SU-DHL-6 (cell line): ENCODE data around the gene TMEM18.

Experiments used
- H2AFZ ChIP-seq: fragments of 200-600 bp; sonication (generic); 2 replicates; pipeline ENCODE4 v1.6.1; 2014; ENCODE audit warnings: low read depth, mild to moderate bottlenecking, moderate library complexity, mixed read lengths, antibody characterized with exemption, low read length; ENCODE audit not compliant: severe bottlenecking
- H3F3A ChIP-seq: fragments of 200-600 bp; shearing (Covaris generic); 2 replicates; pipeline ENCODE4 v1.6.0; 2016; ENCODE audit warnings: antibody characterized with exemption, mild to moderate bottlenecking; ENCODE audit not compliant: insufficient read depth
- H3K27ac ChIP-seq: fragments of 200-600 bp; sonication (generic); 2 replicates; pipeline ENCODE4 v1.5.1; 2016; ENCODE audit warnings: low read depth, mild to moderate bottlenecking, low read length, moderate library complexity, mixed read lengths
- H3K27me3 ChIP-seq: fragments of 200-600 bp; sonication (generic), shearing (Covaris generic); 2 replicates; pipeline ENCODE4 v1.6.0; 2014; ENCODE audit warnings: mild to moderate bottlenecking, low read length
- H3K36me3 ChIP-seq: fragments of 200-600 bp; sonication (generic); 2 replicates; pipeline ENCODE4 v1.6.1; 2014; ENCODE audit warnings: mild to moderate bottlenecking, low read length, mixed read lengths
- H3K4me2 ChIP-seq: fragments of 300-600, 200-600 bp; shearing (Covaris generic), sonication (generic); 2 replicates; pipeline ENCODE4 v1.6.0; 2014; ENCODE audit warnings: low read length, low read depth, mild to moderate bottlenecking; ENCODE audit not compliant: poor library complexity, severe bottlenecking
- H3K4me3 ChIP-seq: fragments of 200-600 bp; sonication (generic); 2 replicates; pipeline ENCODE4 v1.5.1; 2014; ENCODE audit warnings: antibody characterized with exemption, low read length, mild to moderate bottlenecking, mixed read lengths; ENCODE audit not compliant: insufficient read depth, poor library complexity, severe bottlenecking
- H3K79me2 ChIP-seq: fragments of 200-600 bp; sonication (generic); 2 replicates; pipeline ENCODE4 v1.6.1; 2014; ENCODE audit warnings: mild to moderate bottlenecking, low read length, moderate library complexity; ENCODE audit not compliant: insufficient read depth
- H3K9ac ChIP-seq: fragments of 200-600 bp; sonication (generic); 2 replicates; pipeline ENCODE4 v1.7.0; 2014; ENCODE audit warnings: mild to moderate bottlenecking, low read length
- H3K9me2 ChIP-seq: fragments of 200-600 bp; sonication (generic); replicated peaks from 2 replicates; pipeline ENCODE4 v1.6.1; 2014; ENCODE audit warnings: low read length; ENCODE audit not compliant: insufficient read depth
- H3K9me3 ChIP-seq: fragments of 200-600 bp; sonication (generic); 2 replicates; pipeline ENCODE4 v1.6.1; 2014; ENCODE audit warnings: low read length, mixed read lengths; ENCODE audit not compliant: insufficient read depth
- H4K20me1 ChIP-seq: fragments of 200-600 bp; sonication (generic); 2 replicates; pipeline ENCODE4 v1.6.1; 2014; ENCODE audit warnings: low read depth, mild to moderate bottlenecking, antibody characterized with exemption, low read length, moderate library complexity, mixed read lengths
- EZH2phosphoT487 ChIP-seq: fragments of 200-600 bp; sonication (generic), shearing (Covaris generic); conservative IDR thresholded peaks from 2 replicates; pipeline ENCODE4 v1.6.1; 2018; ENCODE audit warnings: mild to moderate bottlenecking, antibody characterized with exemption, low read length, moderate library complexity, mixed read lengths
- TF ChIP-seq, protein P1 (sequence below): fragments of 200-600 bp; sonication (generic); IDR thresholded peaks from one replicate; pipeline ENCODE4 v1.5.1; 2017; ENCODE audit warnings: antibody characterized with exemption, mild to moderate bottlenecking, low read length, moderate library complexity; ENCODE audit not compliant: insufficient read depth, poor library complexity, severe bottlenecking

The TMEM18 gene

DNA sequence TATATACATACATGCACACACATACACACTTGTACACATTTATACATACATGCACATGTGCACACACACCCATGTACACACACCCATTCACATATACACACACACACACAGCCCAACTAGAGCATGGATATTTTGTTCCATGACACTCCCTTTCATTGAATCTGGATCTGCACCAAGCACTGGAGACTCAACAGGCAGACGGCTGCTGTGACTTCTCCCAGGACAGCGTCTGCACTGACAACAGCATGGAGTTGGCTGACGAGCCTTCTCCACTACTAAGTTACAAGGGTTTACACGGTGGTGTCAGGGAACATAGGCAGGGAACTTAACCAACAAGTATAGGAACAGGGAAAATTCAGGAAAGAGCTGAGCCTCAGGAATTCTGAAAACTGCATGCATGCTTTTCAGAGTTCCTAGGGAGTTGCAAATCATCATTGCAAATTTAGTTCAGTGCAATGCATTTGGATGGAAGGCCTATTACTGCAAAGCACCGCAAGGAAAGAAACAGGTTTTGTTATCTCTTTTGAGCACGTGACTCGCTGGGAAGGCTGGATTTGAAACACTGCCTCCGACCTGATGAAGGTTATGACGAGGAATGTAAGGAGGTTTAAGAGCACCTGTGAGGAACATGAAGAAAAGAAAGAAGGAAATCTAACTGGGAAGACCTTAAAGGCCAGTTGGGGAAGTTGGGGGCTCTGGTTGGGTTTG is 35.9 kb downstream of the TMEM18 start:
- Histone ChIP-seq H3K4me3 (no peak overlapping the region), H2AFZ (no peak overlapping the region), H3K27ac (no peak overlapping the region), H3K36me3 (no peaks in the 10 kb centered on the region), H3K27me3 (no peaks in the 10 kb centered on the region), H3K9me3 (no peaks in the 10 kb centered on the region), H3K9ac (no peak overlapping the region), H4K20me1 (no peaks in the 10 kb centered on the region), H3K9me2 (no peaks in the 10 kb centered on the region), H3K79me2 (no peaks in the 10 kb centered on the region), H3K4me2 (no peak overlapping the region), H3F3A (no peaks in the 10 kb centered on the region)
- no peak for TF ChIP-seq EZH2phosphoT487
- TF ChIP-seq, protein P1, sequence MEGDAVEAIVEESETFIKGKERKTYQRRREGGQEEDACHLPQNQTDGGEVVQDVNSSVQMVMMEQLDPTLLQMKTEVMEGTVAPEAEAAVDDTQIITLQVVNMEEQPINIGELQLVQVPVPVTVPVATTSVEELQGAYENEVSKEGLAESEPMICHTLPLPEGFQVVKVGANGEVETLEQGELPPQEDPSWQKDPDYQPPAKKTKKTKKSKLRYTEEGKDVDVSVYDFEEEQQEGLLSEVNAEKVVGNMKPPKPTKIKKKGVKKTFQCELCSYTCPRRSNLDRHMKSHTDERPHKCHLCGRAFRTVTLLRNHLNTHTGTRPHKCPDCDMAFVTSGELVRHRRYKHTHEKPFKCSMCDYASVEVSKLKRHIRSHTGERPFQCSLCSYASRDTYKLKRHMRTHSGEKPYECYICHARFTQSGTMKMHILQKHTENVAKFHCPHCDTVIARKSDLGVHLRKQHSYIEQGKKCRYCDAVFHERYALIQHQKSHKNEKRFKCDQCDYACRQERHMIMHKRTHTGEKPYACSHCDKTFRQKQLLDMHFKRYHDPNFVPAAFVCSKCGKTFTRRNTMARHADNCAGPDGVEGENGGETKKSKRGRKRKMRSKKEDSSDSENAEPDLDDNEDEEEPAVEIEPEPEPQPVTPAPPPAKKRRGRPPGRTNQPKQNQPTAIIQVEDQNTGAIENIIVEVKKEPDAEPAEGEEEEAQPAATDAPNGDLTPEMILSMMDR: no peak

DNA sequence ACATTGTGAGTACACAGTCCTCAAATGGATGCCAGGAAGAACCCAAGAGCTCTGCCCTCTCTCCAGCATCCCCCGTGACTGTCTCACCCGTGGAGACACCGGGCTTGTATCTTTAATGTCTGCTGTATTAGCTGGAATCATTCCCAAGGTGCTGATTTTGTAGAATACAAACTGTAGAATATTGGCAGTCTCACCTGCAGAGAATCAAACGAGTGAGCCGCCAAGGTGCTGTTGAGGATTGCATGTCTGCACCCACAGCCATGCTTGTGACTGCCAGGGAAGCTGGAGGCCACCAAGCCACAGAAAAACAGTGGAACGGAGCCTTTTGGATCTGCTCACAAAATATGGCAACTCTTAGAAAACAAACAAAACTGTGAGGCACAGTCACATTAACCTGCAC is 37.5 kb downstream of the TMEM18 start:
- no peak overlapping the region for H3K27ac ChIP-seq
- no peak overlapping the region for H3K4me2 ChIP-seq
- H3F3A ChIP-seq: no peaks in the 10 kb centered on the region
- no peak overlapping the region for H3K9ac ChIP-seq
- H4K20me1 ChIP-seq: no peaks in the 10 kb centered on the region
- no peaks in the 10 kb centered on the region for H3K9me3 ChIP-seq
- no peaks in the 10 kb centered on the region for H3K27me3 ChIP-seq
- no peaks in the 10 kb centered on the region for H3K36me3 ChIP-seq
- H3K9me2 ChIP-seq: no peaks in the 10 kb centered on the region
- no peak overlapping the region for H2AFZ ChIP-seq
- TF ChIP-seq, protein P1: no peak
- TF ChIP-seq EZH2phosphoT487: no peak
- no peak overlapping the region for H3K4me3 ChIP-seq
- H3K79me2 ChIP-seq: no peaks in the 10 kb centered on the region

DNA sequence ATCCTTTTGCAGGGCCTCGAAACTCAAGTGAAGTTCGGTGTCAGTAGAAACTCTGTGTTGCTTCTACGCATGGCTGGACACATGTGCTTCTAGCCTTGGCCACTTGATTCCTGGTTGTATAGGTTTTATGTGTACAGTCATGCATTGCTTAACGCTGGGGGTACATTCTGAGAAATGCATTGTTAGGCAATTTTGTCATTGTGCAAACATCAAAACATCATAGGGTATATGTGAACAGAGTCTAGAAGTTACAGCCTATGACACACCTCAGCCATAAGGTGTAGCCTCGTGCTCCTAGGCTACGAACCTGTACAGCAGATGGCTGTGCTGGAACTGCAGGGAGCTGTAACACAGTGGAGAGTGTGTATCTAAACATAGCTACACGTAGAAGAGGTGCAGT is 39.4 kb downstream of the TMEM18 start:
- H3K79me2 ChIP-seq: no peaks in the 10 kb centered on the region
- H3K27ac ChIP-seq: no peak overlapping the region
- H2AFZ ChIP-seq: no peak overlapping the region
- H3K36me3 ChIP-seq: no peaks in the 10 kb centered on the region
- no peaks in the 10 kb centered on the region for H3K9me3 ChIP-seq
- no peak overlapping the region for H3K4me3 ChIP-seq
- no peaks in the 10 kb centered on the region for H3K27me3 ChIP-seq
- H3K9me2 ChIP-seq: no peaks in the 10 kb centered on the region
- no peaks in the 10 kb centered on the region for H4K20me1 ChIP-seq
- no peak for TF ChIP-seq EZH2phosphoT487
- TF ChIP-seq, protein P1: no peak
- no peak overlapping the region for H3K4me2 ChIP-seq
- no peaks in the 10 kb centered on the region for H3F3A ChIP-seq
- no peak overlapping the region for H3K9ac ChIP-seq
